OCI-LY1 (cell line): ENCODE results near the gene ANKRA2.

Experiments
- H2AFZ ChIP-seq: fragments of 200-600 bp; sonication (generic), shearing (Covaris generic); 2 replicates; pipeline ENCODE4 v1.6.0; 2014; ENCODE audit warnings: antibody characterized with exemption, mild to moderate bottlenecking, low read length
- H3F3A ChIP-seq: fragments of 200-600 bp; sonication (generic), shearing (Covaris generic); 2 replicates; pipeline ENCODE4 v1.6.0; 2014; ENCODE audit warnings: mild to moderate bottlenecking, antibody characterized with exemption, low read length, moderate library complexity; ENCODE audit not compliant: insufficient read depth
- H3K27ac ChIP-seq: fragments of 200-600 bp; sonication (generic); 2 replicates; pipeline ENCODE4 v1.5.1; 2014; ENCODE audit warnings: low read length, mixed run types, mild to moderate bottlenecking, low read depth; ENCODE audit not compliant: poor library complexity, severe bottlenecking
- H3K27me3 ChIP-seq: fragments of 200-600 bp; sonication (generic); 2 replicates; pipeline ENCODE4 v1.6.0; 2014; ENCODE audit warnings: antibody characterized with exemption, mild to moderate bottlenecking, low read length, moderate library complexity; ENCODE audit not compliant: insufficient read depth
- H3K36me3 ChIP-seq: fragments of 200-600 bp; sonication (generic); 2 replicates; pipeline ENCODE4 v1.6.1; 2014; ENCODE audit warnings: mild to moderate bottlenecking, antibody characterized with exemption, low read length, moderate library complexity, mixed read lengths; ENCODE audit not compliant: insufficient read depth
- H3K4me1 ChIP-seq: fragments of 200-600 bp; sonication (generic); 2 replicates; pipeline ENCODE4 v1.5.1; 2014; ENCODE audit warnings: mild to moderate bottlenecking, low read length, moderate library complexity; ENCODE audit not compliant: insufficient read depth, severe bottlenecking
- H3K4me2 ChIP-seq: fragments of 200-600 bp; sonication (generic), shearing (Covaris generic); 2 replicates; pipeline ENCODE4 v1.6.1; 2014; ENCODE audit warnings: low read length
- H3K4me3 ChIP-seq: fragments of 200-600 bp; sonication (generic); 2 replicates; pipeline ENCODE4 v1.5.1; 2014; ENCODE audit warnings: low read length, low read depth, mild to moderate bottlenecking, mixed read lengths; ENCODE audit not compliant: poor library complexity, severe bottlenecking
- H3K79me2 ChIP-seq: fragments of 200-600 bp; shearing (Covaris generic); 2 replicates; pipeline ENCODE4 v1.6.1; 2016; ENCODE audit warnings: mixed run types, low read length, mixed read lengths; ENCODE audit not compliant: insufficient read depth
- H3K9ac ChIP-seq: fragments of 200-600 bp; sonication (generic), shearing (Covaris generic); 2 replicates; pipeline ENCODE4 v1.6.1; 2014; ENCODE audit warnings: mild to moderate bottlenecking, low read length, mixed read lengths
- H3K9me2 ChIP-seq: fragments of 200-600 bp; sonication (generic), shearing (Covaris generic); 2 replicates; pipeline ENCODE4 v1.6.1; 2014; ENCODE audit warnings: low read depth, mild to moderate bottlenecking, low read length, mixed read lengths
- H3K9me3 ChIP-seq: fragments of 200-600 bp; shearing (Covaris generic); 2 replicates; pipeline ENCODE4 v1.6.1; 2014; ENCODE audit warnings: low read length, mixed read lengths
- H4K20me1 ChIP-seq: fragments of 200-600 bp; sonication (generic), shearing (Covaris generic); 2 replicates; pipeline ENCODE4 v1.6.0; 2016; ENCODE audit warnings: mild to moderate bottlenecking, low read length; ENCODE audit not compliant: insufficient read depth
- CTCF ChIP-seq: fragments of 200-600 bp; sonication (generic), shearing (Covaris generic); IDR thresholded peaks from 2 replicates; pipeline ENCODE4 v1.5.1; 2017; ENCODE audit warnings: mild to moderate bottlenecking, antibody characterized with exemption, low read length, moderate library complexity, mixed read lengths
- EZH2 ChIP-seq: fragments of 200-600 bp; sonication (generic), shearing (Covaris generic); IDR thresholded peaks from 2 replicates; pipeline ENCODE4 v1.8.0; 2017; ENCODE audit warnings: borderline replicate concordance, mixed run types, mild to moderate bottlenecking, antibody characterized with exemption, low read length, moderate library complexity, mixed read lengths

ANKRA2 gene

GRCh38 chr5:73525606-73526203 is 39.7 kb downstream of the ANKRA2 start:
- Histone ChIP-seq H3K4me3 (no peak overlapping the region), H3K9me2 (no peaks in the 10 kb centered on the region), H3K27me3 (no peaks in the 10 kb centered on the region; the same call in 1 of the 2 replicates), H2AFZ (no peak overlapping the region), H3K9me3 (no peaks in the 10 kb centered on the region), H3K4me2 (no peak overlapping the region), H3K79me2 (no peaks in the 10 kb centered on the region), H3K27ac (no peak overlapping the region), H3K4me1 (no peaks in the 10 kb centered on the region), H4K20me1 (no peaks in the 10 kb centered on the region), H3K36me3 (no peaks in the 10 kb centered on the region), H3F3A (no peaks in the 10 kb centered on the region), H3K9ac (no peak overlapping the region)
- no peak for TF ChIP-seq CTCF
- no peak for TF ChIP-seq EZH2

GRCh38 chr5:73523861-73524260 is 41.6 kb downstream of the ANKRA2 start:
- no peaks in the 10 kb centered on the region; the same call in 1 of the 2 replicates for H3K27me3 ChIP-seq
- no peak overlapping the region for H2AFZ ChIP-seq
- no peaks in the 10 kb centered on the region for H3K9me2 ChIP-seq
- H3K9me3 ChIP-seq: no peaks in the 10 kb centered on the region
- H3K4me2 ChIP-seq: no peak overlapping the region
- no peaks in the 10 kb centered on the region for H4K20me1 ChIP-seq
- H3K4me1 ChIP-seq: peaks cover 6% of the 10 kb centered on the region
- H3K36me3 ChIP-seq: no peaks in the 10 kb centered on the region
- TF ChIP-seq CTCF: no peak
- no peak for TF ChIP-seq EZH2
- H3K27ac ChIP-seq: no peak overlapping the region
- no peaks in the 10 kb centered on the region for H3K79me2 ChIP-seq
- H3K4me3 ChIP-seq: no peak overlapping the region
- no peaks in the 10 kb centered on the region for H3F3A ChIP-seq
- H3K9ac ChIP-seq: no peak overlapping the region

- H3K4me3 ChIP-seq: no peak overlapping the region
- no peaks in the 10 kb centered on the region for H4K20me1 ChIP-seq
- no peak overlapping the region for H3K9ac ChIP-seq
- peaks cover 6% of the 10 kb centered on the region for H3K4me1 ChIP-seq
- no peaks in the 10 kb centered on the region for H3K79me2 ChIP-seq
- H3K9me2 ChIP-seq: no peaks in the 10 kb centered on the region
- H3K27me3 ChIP-seq: no peaks in the 10 kb centered on the region; the same call in 1 of the 2 replicates
- no peaks in the 10 kb centered on the region for H3K9me3 ChIP-seq
- no peaks in the 10 kb centered on the region for H3F3A ChIP-seq
- no peaks in the 10 kb centered on the region for H3K36me3 ChIP-seq
- no peak for TF ChIP-seq EZH2
- TF ChIP-seq CTCF: no peak
- H2AFZ ChIP-seq: no peak overlapping the region
- H3K27ac ChIP-seq: no peak overlapping the region
- H3K4me2 ChIP-seq: no peak overlapping the region
Observed at GRCh38 chr5:73522989-73523388, 42.5 kb downstream of the ANKRA2 start.
